ENCODE results near the gene EHD4.

EHD4 gene

GRCh38 chr15:41905036-41905793 lies 67.1 kb downstream of the EHD4 start:
- Mint-ChIP-seq H3K4me1 (ENCODE audit: low read depth) (peaks cover 9% of the 10 kb centered on the region), H3K27me3 (no peaks in the 10 kb centered on the region), H3K27ac (peak overlapping the region; percentile 55), H3K4me3 (no peak overlapping the region), H3K9me3 (no peaks in the 10 kb centered on the region), H3K36me3 (ENCODE audit: low read depth) (peaks cover 72% of the 10 kb centered on the region)
- DNase-seq: no peak

- peak; percentile 78 for DNase-seq
- H3K4me3 Mint-ChIP-seq: no peak overlapping the region
- peaks cover 75% of the 10 kb centered on the region for H3K36me3 Mint-ChIP-seq (ENCODE audit: low read depth)
- peak overlapping the region; percentile 40 for H3K27ac Mint-ChIP-seq
- no peaks in the 10 kb centered on the region for H3K9me3 Mint-ChIP-seq
- H3K27me3 Mint-ChIP-seq: no peaks in the 10 kb centered on the region
- peaks cover 9% of the 10 kb centered on the region for H3K4me1 Mint-ChIP-seq (ENCODE audit: low read depth)
Observed at GRCh38 chr15:41904541-41905005, 67.8 kb downstream of the EHD4 start.

GRCh38 chr15:41903782-41904181 lies 68.6 kb downstream of the EHD4 start:
- Mint-ChIP-seq H3K9me3 (no peaks in the 10 kb centered on the region), H3K4me1 (ENCODE audit: low read depth) (peaks cover 9% of the 10 kb centered on the region), H3K27ac (no peak overlapping the region), H3K36me3 (ENCODE audit: low read depth) (peaks cover 74% of the 10 kb centered on the region), H3K4me3 (no peak overlapping the region), H3K27me3 (no peaks in the 10 kb centered on the region)
- DNase-seq: no peak

GRCh38 chr15:41901431-41901830 lies 70.9 kb downstream of the EHD4 start:
- Mint-ChIP-seq H3K36me3 (ENCODE audit: low read depth) (peaks cover 67% of the 10 kb centered on the region), H3K9me3 (no peaks in the 10 kb centered on the region), H3K27me3 (no peaks in the 10 kb centered on the region), H3K4me3 (no peak overlapping the region), H3K4me1 (ENCODE audit: low read depth) (peaks cover 9% of the 10 kb centered on the region), H3K27ac (peak overlapping the region; percentile 16)
- DNase-seq: no peak

GRCh38 chr15:41900526-41901380 lies 71.6 kb downstream of the EHD4 start:
- Mint-ChIP-seq H3K27ac (no peak overlapping the region), H3K36me3 (ENCODE audit: low read depth) (peaks cover 60% of the 10 kb centered on the region), H3K4me3 (no peak overlapping the region), H3K4me1 (ENCODE audit: low read depth) (peaks cover 9% of the 10 kb centered on the region), H3K27me3 (no peaks in the 10 kb centered on the region), H3K9me3 (no peaks in the 10 kb centered on the region)
- no peak for DNase-seq

- H3K4me1 Mint-ChIP-seq (ENCODE audit: low read depth): peaks cover 15% of the 10 kb centered on the region
- H3K27ac Mint-ChIP-seq: no peak overlapping the region
- peaks cover 52% of the 10 kb centered on the region for H3K36me3 Mint-ChIP-seq (ENCODE audit: low read depth)
- no peak overlapping the region for H3K4me3 Mint-ChIP-seq
- DNase-seq: no peak
- H3K9me3 Mint-ChIP-seq: no peaks in the 10 kb centered on the region
- H3K27me3 Mint-ChIP-seq: no peaks in the 10 kb centered on the region
Observed at GRCh38 chr15:41899854-41900442, 72.4 kb downstream of the EHD4 start.

GRCh38 chr15:41897363-41897799 lies 75.0 kb downstream of the EHD4 start:
- DNase-seq: no peak
- Mint-ChIP-seq H3K4me1 (ENCODE audit: low read depth) (peaks cover 33% of the 10 kb centered on the region), H3K27ac (peak overlapping the region; percentile 53), H3K36me3 (ENCODE audit: low read depth) (peaks cover 40% of the 10 kb centered on the region), H3K27me3 (no peaks in the 10 kb centered on the region), H3K4me3 (no peak overlapping the region), H3K9me3 (no peaks in the 10 kb centered on the region)

- DNase-seq: no peak
- H3K4me3 Mint-ChIP-seq: no peak overlapping the region
- H3K27me3 Mint-ChIP-seq: no peaks in the 10 kb centered on the region
- peak overlapping the region; percentile 61 for H3K27ac Mint-ChIP-seq
- H3K36me3 Mint-ChIP-seq (ENCODE audit: low read depth): peaks cover 39% of the 10 kb centered on the region
- no peaks in the 10 kb centered on the region for H3K9me3 Mint-ChIP-seq
- peaks cover 34% of the 10 kb centered on the region for H3K4me1 Mint-ChIP-seq (ENCODE audit: low read depth)
Observed at GRCh38 chr15:41896566-41896965, 75.8 kb downstream of the EHD4 start.

GRCh38 chr15:41895957-41896356 lies 76.4 kb downstream of the EHD4 start:
- peak overlapping the region; percentile 61 for H3K27ac Mint-ChIP-seq
- DNase-seq: no peak
- no peaks in the 10 kb centered on the region for H3K27me3 Mint-ChIP-seq
- no peak overlapping the region for H3K4me3 Mint-ChIP-seq
- H3K9me3 Mint-ChIP-seq: no peaks in the 10 kb centered on the region
- H3K36me3 Mint-ChIP-seq (ENCODE audit: low read depth): peaks cover 33% of the 10 kb centered on the region
- peaks cover 34% of the 10 kb centered on the region for H3K4me1 Mint-ChIP-seq (ENCODE audit: low read depth)

- H3K27me3 Mint-ChIP-seq: no peaks in the 10 kb centered on the region
- H3K9me3 Mint-ChIP-seq: no peaks in the 10 kb centered on the region
- H3K4me1 Mint-ChIP-seq (ENCODE audit: low read depth): peaks cover 34% of the 10 kb centered on the region
- peaks cover 29% of the 10 kb centered on the region for H3K36me3 Mint-ChIP-seq (ENCODE audit: low read depth)
- H3K4me3 Mint-ChIP-seq: peak overlapping the region; percentile 6
- DNase-seq: no peak
- H3K27ac Mint-ChIP-seq: peak overlapping the region; percentile 87
Observed at GRCh38 chr15:41895491-41895890, 76.9 kb downstream of the EHD4 start.

- Mint-ChIP-seq H3K4me3 (peak overlapping the region; percentile 39), H3K4me1 (ENCODE audit: low read depth) (peaks cover 34% of the 10 kb centered on the region), H3K9me3 (no peaks in the 10 kb centered on the region), H3K27ac (peak overlapping the region; percentile 87), H3K36me3 (ENCODE audit: low read depth) (peaks cover 25% of the 10 kb centered on the region), H3K27me3 (no peaks in the 10 kb centered on the region)
- peak; percentile 78 for DNase-seq
Observed at GRCh38 chr15:41894791-41895463, 77.4 kb downstream of the EHD4 start.

GRCh38 chr15:41894251-41894790 lies 78.0 kb downstream of the EHD4 start:
- H3K27me3 Mint-ChIP-seq: no peaks in the 10 kb centered on the region
- peaks cover 34% of the 10 kb centered on the region for H3K4me1 Mint-ChIP-seq (ENCODE audit: low read depth)

GRCh38 chr15:41893422-41894250 lies 78.7 kb downstream of the EHD4 start, which contains the start of gene SPTBN5:
Gene SPTBN5, minus strand, starts transcription at chr15:41894053. Its CDS starts 556 bp downstream, at chr15:41893497.
- H3K27ac Mint-ChIP-seq: peak within 1 kb of the TSS; percentile 87
- peak within 1 kb of the TSS; percentile 52 for H3K4me3 Mint-ChIP-seq
- no peak for DNase-seq
- no peaks in the 10 kb centered on the region for H3K27me3 Mint-ChIP-seq
- H3K4me1 Mint-ChIP-seq (ENCODE audit: low read depth): peaks cover 37% of the 10 kb centered on the region
- H3K9me3 Mint-ChIP-seq: no peaks in the 10 kb centered on the region
- H3K36me3 Mint-ChIP-seq (ENCODE audit: low read depth): peaks cover 14% of the 10 kb centered on the region

More at GRCh38 chr15:41894251-41894790, 78.0 kb downstream of the EHD4 start:
- peak overlapping the region; percentile 39 for H3K4me3 Mint-ChIP-seq
- H3K27ac Mint-ChIP-seq: peak overlapping the region; percentile 87
- H3K9me3 Mint-ChIP-seq: no peaks in the 10 kb centered on the region
- no peak for DNase-seq
- H3K36me3 Mint-ChIP-seq (ENCODE audit: low read depth): peaks cover 19% of the 10 kb centered on the region

Measured in activated T-cell treated with anti-CD3 and anti-CD28 coated beads, Interleukin-2, amount 50 U/mL, for 24 hours (primary cell).